Measurements from ENCODE around the gene MRPS11.
"Not testable (repeated sequence)": the region's sequence is repeated elsewhere in the genome, so short reads cannot be mapped to it uniquely, and the experiment has no call there.

MRPS11 gene

DNA sequence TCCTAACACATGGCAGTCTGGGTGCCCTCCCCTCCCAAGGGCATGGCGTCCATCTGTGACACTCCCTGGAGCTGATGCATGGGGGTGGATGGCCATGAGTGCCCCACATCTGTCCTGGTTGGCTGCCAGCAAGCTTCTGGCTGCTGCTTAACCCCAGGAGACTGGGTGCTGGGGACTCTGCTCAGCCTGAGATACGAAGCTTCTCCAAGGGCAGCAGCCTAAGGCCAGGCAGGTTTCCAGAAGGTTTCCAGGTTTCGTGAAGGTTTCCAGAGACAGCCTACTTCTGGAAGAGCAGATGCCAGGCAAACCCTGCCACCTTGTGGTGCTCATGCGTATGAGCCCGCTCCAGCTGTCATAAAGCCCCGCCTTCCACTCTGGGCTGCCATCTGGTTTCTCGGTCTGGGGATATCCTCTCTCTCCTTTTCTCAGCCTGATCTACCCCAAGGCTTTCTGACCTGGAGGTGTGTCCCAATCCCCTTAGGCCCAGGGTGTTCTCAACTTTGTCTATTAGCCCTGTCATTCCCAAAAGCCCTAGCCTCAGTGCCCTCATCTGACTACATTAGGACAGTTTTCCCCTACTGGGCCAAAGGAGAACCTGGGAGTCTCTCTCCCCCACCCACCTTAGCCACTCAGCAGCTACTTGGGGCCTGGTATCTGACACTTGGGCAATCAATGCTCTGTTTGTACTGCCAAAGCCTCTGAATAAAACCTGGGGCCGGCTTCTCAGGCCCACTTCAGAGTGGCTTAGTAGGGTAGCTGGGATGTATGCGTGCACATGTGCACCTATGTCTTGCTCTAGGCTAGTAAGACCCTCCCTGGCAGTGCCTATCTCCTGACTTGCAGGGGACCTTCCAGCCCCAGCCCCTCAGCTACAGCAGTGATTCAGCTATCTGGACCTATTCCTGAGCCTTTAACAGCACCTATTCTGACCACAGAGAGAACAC is 12.4 kb upstream of the MRPS11 start:
- peak; percentile 69 for DNase-seq

DNA sequence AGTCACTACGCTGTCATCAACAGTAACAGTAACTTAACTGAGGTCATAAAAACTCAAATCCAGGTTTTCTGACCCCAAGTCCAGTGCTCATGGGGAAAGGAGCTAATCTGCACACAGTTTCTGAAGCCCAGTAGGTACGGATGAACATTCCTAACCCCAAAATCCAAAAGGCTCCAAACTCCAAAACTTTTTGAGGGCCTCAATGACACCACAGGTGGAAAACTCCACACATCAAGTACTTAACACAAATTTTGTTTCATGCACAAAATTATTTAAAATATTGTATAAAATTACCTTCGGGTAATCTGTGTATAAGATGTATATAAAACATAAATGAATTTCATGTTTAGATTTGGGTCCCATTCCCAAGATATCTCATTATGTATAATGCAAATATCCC is 10.8 kb upstream of the MRPS11 start:
- DNase-seq: no peak

DNA sequence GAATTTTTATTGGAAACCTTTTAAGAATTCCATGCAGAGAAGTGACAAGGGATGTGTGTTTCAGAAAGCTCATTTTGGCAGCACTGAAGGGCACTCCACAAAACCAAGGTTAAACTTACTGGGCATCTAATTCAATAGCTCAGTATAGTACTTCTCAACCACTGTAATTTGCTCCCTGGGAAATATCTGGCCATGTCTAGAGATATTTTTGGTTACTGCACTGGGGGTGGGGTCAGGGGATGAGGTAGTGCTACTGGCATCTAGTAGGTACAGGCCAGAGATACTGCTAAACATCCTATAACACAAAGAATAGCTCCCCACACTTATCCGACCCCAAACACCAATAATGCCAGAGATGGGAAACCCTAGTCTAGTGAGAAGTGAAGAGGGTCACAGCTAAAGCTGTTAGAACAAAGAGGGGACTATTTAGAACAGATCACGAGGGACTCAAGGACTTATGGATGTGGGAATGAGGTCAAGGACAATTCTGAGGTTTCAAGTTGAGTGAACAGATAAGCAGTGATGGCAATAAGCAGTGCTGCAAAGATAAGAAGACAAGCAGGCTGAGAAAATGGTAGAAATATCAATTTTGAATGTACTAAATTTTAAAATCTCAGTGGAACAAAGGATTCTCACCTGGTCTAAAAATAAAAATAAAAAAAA is 3.5 kb upstream of the MRPS11 start:
- DNase-seq: no peak

DNA sequence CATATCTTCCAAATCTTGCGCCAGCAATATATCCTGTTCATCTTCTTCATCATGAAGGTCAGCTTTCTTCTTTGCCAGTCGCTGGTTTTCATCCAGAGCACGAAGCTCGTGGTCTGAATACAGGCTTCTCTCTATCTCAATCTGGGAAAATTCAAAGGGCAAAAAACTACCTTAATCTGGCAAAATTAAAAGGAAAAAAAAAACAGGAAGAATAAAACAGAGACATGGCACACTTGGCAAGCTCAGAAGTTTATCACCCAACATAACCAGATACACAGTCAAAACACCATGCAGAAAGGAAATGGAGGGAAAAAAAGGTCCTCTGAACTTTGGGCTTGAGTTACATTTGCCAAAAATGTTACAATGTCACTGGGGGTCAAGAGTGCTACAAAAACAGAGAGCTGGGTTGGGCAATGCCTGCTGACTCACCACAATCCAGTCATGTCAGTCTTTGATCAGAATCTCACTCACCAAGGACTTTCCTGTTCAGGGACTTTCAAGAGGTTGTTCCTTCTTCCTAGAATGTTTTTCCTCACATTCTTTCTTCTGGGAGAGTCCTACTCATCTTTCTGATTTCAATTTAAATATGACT is 1.8 kb upstream of the MRPS11 start:
- peak; percentile 51 for DNase-seq

DNA sequence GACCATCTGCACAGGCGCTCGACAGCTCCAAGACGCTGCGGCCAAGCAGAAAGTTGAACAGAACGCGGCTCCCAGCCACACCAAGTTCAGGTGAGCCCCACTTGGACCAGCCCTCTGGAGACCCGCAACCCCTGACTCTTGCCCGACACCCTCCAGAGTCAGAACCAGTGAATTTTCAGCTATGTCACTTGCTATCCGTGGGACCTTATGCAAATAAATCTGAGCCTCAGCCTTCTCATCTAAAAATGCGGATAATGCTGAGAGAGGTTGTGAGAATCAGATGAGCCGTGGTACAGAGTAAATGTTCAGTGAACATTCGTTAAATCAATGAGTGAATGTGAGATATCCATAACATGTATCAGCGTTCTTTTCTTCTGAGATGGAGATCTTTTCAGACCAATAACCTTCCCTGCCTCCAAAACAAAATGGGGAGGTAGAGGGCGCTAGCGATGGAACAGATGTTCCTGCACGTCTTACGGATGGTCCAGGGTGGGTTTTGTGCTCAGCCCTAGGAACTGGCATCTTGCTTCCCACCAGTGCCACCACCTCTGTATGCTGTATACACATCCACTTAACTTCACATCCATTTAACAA is 524 bp downstream of the MRPS11 start:
- no peak for DNase-seq

DNA sequence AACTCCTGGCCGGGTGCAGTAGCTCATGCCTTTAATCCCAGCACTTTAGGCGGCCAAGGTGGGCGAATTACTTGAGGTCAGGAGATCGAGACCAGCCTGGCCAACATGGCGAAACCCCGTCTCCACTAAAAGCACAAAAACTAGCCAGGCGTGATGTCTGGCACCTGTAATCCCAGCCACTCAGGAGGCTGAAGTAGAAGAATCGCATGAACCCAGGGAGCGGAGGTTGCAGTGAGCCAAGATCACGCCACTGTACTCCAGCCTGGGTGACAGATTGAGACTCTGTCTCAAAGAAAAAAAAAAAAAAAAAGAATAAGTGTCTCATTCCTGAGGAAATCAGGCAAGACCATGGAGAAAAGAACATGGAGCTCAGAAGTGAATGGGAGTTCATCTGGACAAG is 1.2 kb downstream of the MRPS11 start:
- not testable (repeated sequence) for DNase-seq

DNA sequence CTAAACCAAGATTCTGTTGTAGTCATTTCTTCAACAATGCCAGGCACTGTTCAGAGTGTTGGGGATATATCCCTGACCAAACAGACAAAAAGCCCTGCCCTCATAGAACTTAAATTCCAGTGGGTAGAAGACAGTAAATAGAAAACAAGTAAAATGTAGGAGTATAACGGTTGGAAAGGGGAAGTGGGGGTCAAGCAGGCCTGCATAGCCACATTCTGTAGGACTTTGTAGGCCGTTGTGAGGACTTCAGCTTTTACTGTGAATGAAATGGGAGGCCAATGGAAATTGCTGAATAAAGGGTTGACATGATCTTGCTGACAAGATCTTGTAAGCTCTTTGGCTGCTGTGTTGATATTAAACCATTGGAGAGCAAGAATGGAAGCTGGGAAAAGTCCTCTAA is 1.8 kb downstream of the MRPS11 start:
- DNase-seq: no peak

DNA sequence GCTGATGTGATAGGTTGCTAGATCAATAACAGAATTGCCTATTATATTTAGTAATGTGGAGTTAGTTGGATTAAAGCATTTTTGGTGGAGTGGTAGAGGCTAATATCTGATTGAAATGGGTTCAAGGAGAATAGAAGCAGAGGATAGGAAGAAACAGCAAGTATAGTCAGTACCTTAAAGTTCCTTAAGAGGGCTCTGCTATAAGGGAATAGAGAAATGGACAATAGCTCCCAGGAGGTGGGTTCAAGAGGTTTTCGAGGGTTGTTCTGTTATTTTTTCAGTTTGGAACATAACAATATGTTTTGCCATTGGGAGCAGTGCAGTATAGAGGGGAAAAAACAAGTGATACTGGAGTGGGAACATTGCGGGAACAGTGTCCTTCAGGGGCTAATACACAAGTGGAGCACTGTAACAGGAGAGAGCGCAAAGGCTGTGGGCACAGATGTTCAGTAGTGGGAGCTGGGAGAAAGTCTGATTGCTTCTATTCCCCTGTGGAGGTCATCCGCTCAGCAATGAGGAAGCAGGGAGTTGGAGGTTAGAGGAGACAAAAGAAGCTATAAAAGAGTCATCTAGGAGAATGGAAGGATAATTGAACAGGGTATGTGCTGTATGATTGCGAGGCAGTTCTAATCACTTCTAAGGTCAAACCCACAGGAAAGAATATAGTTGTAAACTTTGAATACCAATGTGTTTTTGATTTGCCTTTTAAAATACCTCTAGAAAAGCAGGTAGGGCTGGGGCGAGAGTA is 3.3 kb downstream of the MRPS11 start:
- DNase-seq: no peak

DNA sequence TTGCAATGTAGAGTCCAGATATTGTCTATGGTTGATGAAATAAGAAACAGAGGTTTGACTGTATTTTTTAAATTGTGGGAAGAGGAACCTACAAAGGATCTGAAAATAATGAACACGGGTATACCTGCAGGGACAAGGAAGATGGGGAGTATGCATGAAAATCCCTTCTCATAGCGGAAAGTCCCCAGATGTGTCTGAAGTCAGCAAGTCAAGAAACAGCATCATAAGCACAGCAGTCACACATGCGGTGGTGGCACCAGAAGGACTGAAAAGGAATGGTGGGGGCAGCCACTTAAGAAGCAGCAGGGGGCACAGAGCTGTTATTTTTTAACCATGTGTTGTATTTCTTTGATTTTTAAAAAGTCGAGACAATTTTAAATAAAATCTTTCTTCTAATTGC is 4.7 kb downstream of the MRPS11 start:
- DNase-seq: no peak

DNA sequence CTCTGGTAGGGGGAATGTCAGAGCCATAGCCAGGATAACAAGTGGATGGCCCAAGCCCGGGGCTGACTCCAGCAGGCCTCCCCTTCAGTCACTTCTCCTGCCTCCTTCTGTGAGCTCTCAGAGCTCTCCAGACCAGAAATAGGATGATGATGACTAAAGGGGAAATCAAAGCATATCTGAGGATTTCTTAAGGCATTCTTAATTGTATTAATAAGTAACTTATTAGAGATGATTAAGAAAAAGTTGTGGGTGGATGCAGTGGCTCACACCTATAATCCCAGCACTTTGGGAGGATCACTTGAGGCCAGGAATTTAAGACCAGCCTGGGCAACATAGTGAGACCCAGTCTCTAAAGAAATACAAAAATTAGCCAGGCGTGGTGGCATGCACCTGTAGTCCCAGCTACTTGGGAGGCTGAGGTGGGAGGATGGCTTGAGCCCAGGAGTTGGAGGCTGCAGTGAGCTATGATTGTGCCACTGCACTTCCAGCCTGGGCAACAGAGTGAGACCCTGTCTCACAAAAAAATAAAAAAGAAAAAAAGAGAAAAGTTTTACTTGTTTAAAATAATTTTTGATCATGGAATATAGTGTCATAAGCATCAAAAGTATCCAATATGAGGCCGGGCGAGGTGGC is 6.3 kb downstream of the MRPS11 start:
- not testable (repeated sequence) for DNase-seq

DNA sequence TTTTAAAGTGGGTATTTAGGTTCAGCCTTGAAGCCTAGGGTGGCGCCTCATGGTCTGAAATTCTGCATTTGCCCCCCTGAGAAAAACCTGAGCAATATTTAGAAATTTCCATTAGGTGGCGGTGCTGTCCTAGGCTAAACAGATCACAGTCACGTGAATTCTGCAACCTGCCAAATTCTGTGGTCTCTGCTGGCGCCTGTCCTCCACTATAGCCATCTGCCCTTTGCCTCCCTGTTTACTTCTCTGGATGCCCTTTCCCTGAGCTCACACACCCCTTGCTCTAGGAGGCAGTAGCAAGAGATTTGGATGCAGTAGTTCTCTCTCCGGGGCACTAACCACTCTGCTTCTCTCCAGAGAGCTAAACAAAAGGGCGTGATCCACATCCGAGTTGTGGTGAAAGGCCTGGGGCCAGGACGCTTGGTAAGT is 9.1 kb downstream of the MRPS11 start:
- DNase-seq: peak; percentile 37

DNA sequence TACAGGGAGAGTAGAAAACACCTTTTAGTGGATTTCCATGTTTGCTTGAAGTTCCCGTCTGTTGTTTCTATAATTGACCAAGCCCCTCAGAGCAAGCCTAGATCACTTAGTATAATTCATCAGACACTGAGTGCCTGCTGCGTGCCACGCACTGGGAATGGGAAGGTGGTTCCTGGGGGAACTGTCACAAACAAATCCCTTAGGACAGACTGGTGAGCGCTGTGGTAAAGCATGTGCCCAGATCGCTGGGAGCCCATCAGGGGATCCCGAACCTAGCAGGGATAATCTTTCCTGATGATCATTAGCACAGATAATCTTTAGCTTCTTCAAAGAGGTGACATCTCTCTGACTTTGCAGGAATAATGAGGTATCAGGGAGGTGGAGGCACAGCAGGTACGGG is 9.6 kb downstream of the MRPS11 start:
- DNase-seq: no peak

DNA sequence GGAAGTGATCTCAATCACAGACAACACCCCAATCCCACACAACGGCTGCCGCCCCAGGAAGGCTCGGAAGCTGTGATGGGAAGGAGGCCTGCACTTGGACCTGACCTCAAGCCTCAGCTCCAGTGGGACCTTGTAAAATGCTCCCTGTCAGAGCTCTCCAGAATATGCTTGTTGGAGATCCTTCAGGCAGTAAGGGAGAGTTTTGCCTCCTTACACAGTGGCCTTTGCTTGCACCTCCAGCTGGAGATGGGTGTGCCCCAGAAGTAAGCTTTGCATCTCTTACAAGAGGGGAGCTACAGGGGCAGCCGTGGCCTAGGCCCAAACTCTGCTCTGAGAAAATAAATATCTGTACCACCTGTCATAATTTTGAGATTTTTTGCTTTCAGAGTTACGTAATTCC is 10.4 kb downstream of the MRPS11 start:
- DNase-seq: no peak

DNA sequence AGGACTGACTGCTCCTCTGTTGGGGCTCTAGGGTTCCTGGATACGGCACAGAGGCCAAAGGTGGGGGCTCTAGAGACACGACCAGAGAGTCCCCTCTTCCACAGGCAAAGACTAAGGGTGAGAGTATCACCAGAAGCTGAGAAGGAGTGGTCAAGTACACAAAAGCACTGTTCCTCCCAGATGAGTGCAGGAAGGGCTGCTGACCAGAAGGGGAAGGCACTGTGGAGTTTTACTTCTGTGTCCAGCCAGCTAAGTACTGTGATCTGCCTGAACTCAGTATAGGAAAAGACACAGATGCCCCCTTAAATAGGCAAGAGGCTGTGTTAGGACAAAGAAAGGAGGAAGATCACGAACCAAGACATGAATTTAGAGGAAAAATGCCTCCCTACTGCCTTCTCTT is 11.7 kb downstream of the MRPS11 start:
- DNase-seq: no peak

DNA sequence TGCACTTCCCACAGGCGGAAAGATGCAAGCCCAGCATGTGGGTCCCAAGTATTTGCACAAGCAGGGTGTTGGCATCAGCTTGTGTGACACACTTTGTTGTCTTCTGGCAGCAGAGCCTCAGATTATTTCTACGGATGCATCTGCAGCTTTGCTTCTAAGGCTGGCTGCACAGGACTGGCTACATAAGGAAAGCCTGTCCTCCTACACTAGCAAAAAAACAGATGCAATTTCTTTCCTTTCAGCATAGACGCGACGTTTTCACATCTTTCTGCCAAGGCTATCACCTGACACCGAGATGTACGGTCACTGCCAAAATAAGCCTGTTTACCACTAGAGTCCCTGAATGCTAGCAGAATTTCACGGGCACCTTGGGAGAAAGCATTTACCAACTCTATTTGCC is 13.5 kb downstream of the MRPS11 start:
- DNase-seq: no peak

DNA sequence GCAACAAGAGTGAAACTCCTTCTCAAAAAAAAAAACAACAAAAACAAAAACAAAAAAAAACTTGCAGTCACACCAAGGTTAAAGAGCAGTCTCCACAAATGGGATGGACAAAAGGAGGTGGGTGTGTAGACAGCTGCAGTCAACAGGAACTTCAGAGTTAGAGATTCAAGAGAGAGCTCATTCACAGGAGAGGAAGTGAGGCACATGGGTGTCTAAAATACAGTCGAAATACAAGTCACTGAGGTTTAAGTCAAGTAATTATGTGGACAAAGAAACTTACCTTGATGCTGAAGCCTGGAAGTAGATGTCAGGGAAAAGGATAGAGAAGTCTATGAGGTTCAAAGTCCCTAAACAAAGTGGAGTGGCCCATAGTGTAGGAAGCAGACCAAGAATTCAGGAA is 14.8 kb downstream of the MRPS11 start:
- no peak for DNase-seq

DNA sequence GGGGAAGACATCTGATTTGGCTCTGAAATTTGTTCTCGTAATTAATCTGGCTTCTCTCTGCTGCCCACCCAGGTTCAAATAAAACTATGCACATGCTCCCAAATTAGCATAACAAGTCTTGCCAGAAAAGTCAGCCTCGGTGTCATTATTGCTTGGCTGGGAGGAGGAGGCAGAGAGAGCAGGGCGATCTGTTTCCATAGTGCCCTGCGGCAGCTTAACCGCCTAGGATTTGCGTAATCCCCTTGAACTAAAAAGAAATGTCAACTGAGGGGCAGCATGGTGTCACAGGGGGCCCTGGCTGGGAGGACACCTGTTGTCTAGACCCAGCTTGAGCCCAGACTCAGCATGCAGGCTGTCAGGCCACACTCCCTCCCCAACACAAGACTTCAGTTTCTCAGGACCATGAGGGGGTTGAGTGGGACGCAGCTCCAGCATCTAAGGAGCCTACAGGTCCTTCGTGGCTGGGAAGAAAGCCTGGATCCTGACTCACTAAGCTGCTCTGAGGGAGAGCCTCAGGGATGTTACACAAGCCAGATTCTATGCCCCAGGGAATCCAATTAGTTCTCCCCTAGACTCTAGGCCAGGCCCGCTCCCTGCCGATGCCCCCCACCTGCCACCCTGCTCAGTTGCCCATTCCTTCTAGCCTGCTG is 17.3 kb downstream of the MRPS11 start:
- peak; percentile 22 for DNase-seq

DNA sequence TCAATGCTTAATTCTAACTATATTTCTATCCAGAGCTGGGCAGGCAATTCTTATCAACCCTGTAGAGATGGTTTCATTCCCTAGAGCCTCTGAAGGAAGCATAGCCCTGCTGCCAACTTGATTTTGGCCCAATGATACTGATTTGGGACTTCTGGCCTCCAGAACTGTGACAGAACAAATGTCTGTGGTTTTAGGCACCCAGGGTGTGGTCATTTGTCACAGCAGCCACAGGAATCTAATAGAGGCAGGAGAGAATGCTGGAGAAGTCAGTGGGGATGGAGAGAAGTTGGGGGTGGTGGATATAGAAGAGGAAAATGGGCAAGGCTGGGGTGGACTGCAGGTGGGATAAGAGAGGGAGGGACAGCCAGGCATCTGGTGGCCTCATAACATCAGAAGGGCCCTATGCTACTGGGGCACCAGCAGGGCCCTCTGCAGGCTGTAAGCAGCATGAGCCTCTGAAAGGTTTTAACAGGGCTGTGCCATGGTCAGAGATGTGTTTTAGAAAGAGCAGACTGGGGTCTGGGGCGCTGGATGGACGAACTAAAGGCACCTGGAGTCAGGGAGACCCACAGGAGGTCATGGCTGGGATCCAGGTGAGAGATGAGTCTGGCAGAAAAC is 19.8 kb downstream of the MRPS11 start:
- peak; percentile 54 for DNase-seq

DNA sequence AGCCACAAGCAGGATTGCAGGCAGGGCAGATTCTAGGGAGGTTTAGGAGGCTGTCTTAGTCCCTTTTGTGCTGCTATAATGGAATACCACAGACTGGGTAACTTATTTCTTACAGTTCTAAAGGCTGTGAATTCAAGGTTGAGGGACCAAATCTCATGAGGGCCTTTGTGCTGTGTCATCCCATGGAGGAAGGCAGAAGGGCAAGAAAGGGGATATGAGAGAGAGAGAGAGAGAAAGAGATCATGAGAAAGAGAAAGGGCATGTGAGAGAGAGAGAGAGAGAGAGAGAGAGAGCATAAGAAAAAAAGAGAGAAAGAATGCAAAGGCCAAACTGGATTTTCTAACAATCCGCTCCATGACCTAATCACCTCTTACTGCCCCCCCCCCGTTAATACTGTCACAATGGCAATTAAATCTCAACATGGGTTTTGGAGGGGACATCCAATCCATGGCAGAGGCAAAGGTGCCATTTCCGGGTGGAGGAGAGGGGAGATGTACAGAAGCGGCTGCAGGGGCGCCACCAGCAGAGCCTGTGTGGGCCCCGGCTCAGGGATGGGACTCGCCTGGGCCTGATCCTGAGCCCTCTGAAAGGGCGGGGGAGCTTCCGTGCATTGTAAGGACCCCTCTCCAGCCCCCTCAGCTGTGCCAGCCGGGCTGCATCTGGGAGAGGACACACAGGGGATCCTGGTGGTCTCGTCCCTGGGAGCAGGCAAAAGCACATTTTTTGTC is 20.5 kb downstream of the MRPS11 start:
- peak; percentile 21 for DNase-seq

DNA sequence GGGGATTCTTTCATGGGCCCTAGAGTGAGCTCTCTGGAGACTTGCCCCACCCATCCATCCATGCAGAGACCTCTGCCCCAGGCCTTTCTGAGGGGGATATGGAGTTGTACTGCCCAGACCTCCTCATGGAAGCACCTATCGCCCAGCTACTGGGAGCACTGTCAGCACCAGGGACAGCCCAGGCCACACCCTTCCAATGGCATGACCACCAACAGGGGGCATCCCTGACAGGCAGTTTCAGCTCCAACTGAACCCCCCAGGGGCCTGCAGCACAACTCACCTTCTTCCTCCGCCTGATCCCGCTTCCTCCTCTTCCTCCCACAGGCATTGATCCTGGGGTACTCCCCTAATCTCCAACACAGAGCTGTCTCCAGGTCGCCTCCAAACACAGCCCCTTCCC is 21.8 kb downstream of the MRPS11 start:
- no peak for DNase-seq

All from fibroblast of skin of back (primary cell).